ENCODE data around the gene USP25. TPM values are rescaled to one million over a fixed set of nuclear protein-coding genes. Genes with fewer than 3 reads are reported as not detected.

Gene USP25
- total and polyA plus RNA-seq, 9 of the 15 experiments (the other 6 are each of a cell fraction or from before 2014, with no cell fraction given) = 7.8 to 44.9 (median 31.4) TPM

- Histone ChIP-seq H3K4me3 (no peak overlapping the region), H3K79me2 (ENCODE audit: control insufficient read depth, insufficient read depth, low read length) (no peaks in the 10 kb centered on the region), H3K27ac (ENCODE audit: extremely low read depth, low read depth, low read length) (no peak overlapping the region), H3K9me3 (replicated peaks; ENCODE audit: control insufficient read depth, insufficient read depth, low read depth, low read length) (no peaks in the 10 kb centered on the region), H2AFZ (ENCODE audit: low read depth, low read length) (no peak overlapping the region), H3K36me3 (ENCODE audit: control insufficient read depth, insufficient read depth, low read length) (no peaks in the 10 kb centered on the region), H3K4me2 (ENCODE audit: insufficient read depth, low read length) (no peak overlapping the region), H3K4me1 (replicated peaks in 1 of 2; ENCODE audit: control insufficient read depth in 2 of 2, insufficient read depth in 2 of 2, low read length in 2 of 2) (no peaks in the 10 kb centered on the region), H3K9me1 (ENCODE audit: control insufficient read depth, insufficient read depth, low read length) (no peaks in the 10 kb centered on the region), H3K9ac (ENCODE audit: insufficient read depth in 1 of 2, low read depth in 2 of 2, low read length in 2 of 2) (no peak overlapping the region), H3K27me3 (ENCODE audit: control insufficient read depth in 2 of 2, insufficient read depth in 2 of 2, low read length in 2 of 2) (no peaks in the 10 kb centered on the region), H4K20me1 (replicated peaks; ENCODE audit: control insufficient read depth, insufficient read depth, low read length) (no peaks in the 10 kb centered on the region)
- ATAC-seq (peak; percentile 48; the same call in 2 of the 3 replicates), DNase-seq (ENCODE audit: extremely low read depth in 1 of 4, low spot score in 3 of 4) (no peak), FAIRE-seq (no peak)
- ChIA-PET CTCF (ENCODE audit: low intra/inter-chr PET ratio) (no interaction called here), POLR2A (no interaction called here)
- TF ChIP-seq ETV1 (tag; conservative IDR thresholded peaks at IDR 0.05; ENCODE audit: low read depth) = no peak
- TF ChIP-seq FOXP1 (CRISPR knock-in tag; IDR thresholded peaks at IDR 0.05) = no peak
- no peak for TF ChIP-seq YY1 (IDR thresholded peaks at IDR 0.05; ENCODE audit: borderline replicate concordance in 1 of 3, control insufficient read depth in 1 of 3, extremely low read depth in 1 of 3, insufficient read depth in 3 of 3, insufficient read length in 1 of 3, insufficient replicate concordance in 2 of 3, low read depth in 1 of 3, low read length in 2 of 3)
- no peak for TF ChIP-seq MXD1 (CRISPR knock-in tag; IDR thresholded peaks at IDR 0.05; ENCODE audit: borderline replicate concordance, poor library complexity, severe bottlenecking)
- TF ChIP-seq SLC30A9 (CRISPR knock-in tag; IDR thresholded peaks at IDR 0.05) = no peak
- TF ChIP-seq ZNF76 (CRISPR knock-in tag; IDR thresholded peaks at IDR 0.05; ENCODE audit: borderline replicate concordance) = no peak
- TF ChIP-seq ZNF133 (CRISPR knock-in tag; IDR thresholded peaks at IDR 0.05) = no peak
- no peak for TF ChIP-seq KLF1 (tag; IDR thresholded peaks at IDR 0.05)
- TF ChIP-seq CHD4 (IDR thresholded peaks at IDR 0.05; ENCODE audit: insufficient read depth, insufficient replicate concordance, low read depth, low read length, poor library complexity, severe bottlenecking) = no peak
- no peak for TF ChIP-seq SMAD3 (CRISPR knock-in tag; conservative IDR thresholded peaks at IDR 0.05)
- TF ChIP-seq WHSC1 (IDR thresholded peaks at IDR 0.05; ENCODE audit: low read length) = no peak
- no peak for TF ChIP-seq CBX1 (IDR thresholded peaks at IDR 0.05; ENCODE audit: low read depth)
- TF ChIP-seq CBFA2T2 (conservative IDR thresholded peaks at IDR 0.05) = no peak
- no peak for TF ChIP-seq ZNF3 (CRISPR knock-in tag; IDR thresholded peaks at IDR 0.05)
- no peak for TF ChIP-seq ZNF146 (CRISPR knock-in tag; IDR thresholded peaks at IDR 0.05; ENCODE audit: unreplicated experiment)
- no TSS peak for BruUV-seq (replicated peaks)
- in situ Hi-C loops (cut with MboI) (no loop called here), intact Hi-C loops (cut with micrococcal nuclease) (no loop called here)
- 31% methylated on average over 4 of the region's 4 CpGs for WGBS (ENCODE audit: insufficient coverage, low coverage, missing lambda C conversion rate)
Measured at GRCh38 chr21:15893902-15894301, 164.1 kb downstream of the USP25 start.
